Natural killer cell (primary cell): ENCODE results near the gene DDX18. TPM values are rescaled to one million over a fixed set of nuclear protein-coding genes. Genes with fewer than 3 reads are reported as not detected.

Source experiments
- ATAC-seq, 3 donors: fragments of 150-1000 bp in 2 of 3; fragments of 200-7000 bp in 1 of 3; cut with Tn5 transposase; 1 replicate in 1 of 3; 2 replicates in 2 of 3; pipeline ENCODE4 v1.10.0; 2021; ENCODE audit warnings: mild to moderate bottlenecking in 2 of 3, moderate library complexity in 2 of 3
- DNase-seq, 2 donors: peaks; one replicate each; pipeline versions ENCODE4 v3.0.0 to v3.0.0-alpha.2; 2013 to 2021; ENCODE audit warnings: mixed read lengths in 1 of 2
- H3K27ac ChIP-seq: one replicate; pipeline ENCODE4 v1.5.1; 2013; ENCODE audit warnings: mild to moderate bottlenecking, low read length
- H3K27me3 ChIP-seq: one replicate; pipeline ENCODE4 v1.6.1; 2013; ENCODE audit warnings: low read length; ENCODE audit not compliant: control insufficient read depth, insufficient read depth
- H3K36me3 ChIP-seq: one replicate; pipeline ENCODE4 v1.6.1; 2013; ENCODE audit warnings: low read length; ENCODE audit not compliant: control insufficient read depth, insufficient read depth
- H3K4me1 ChIP-seq: one replicate; pipeline ENCODE4 v1.6.1; 2013; ENCODE audit warnings: low read length; ENCODE audit not compliant: control insufficient read depth, insufficient read depth
- H3K4me3 ChIP-seq: one replicate; pipeline ENCODE4 v1.5.1; 2013; ENCODE audit warnings: low read length
- H3K9me3 ChIP-seq: one replicate; pipeline ENCODE4 v1.6.1; 2013; ENCODE audit warnings: low read length; ENCODE audit not compliant: control insufficient read depth, insufficient read depth
- H3K27ac Mint-ChIP-seq, 2 donors: one replicate each; pipeline ENCODE4 v1.8.0; 2022; ENCODE audit warnings: mild to moderate bottlenecking in 2 of 2, mixed read lengths in 2 of 2, moderate library complexity in 1 of 2
- H3K27me3 Mint-ChIP-seq, 2 donors: one replicate each; pipeline ENCODE4 v1.8.0; 2022; ENCODE audit warnings: low read depth in 2 of 2, mixed read lengths in 2 of 2
- H3K36me3 Mint-ChIP-seq: one replicate; pipeline ENCODE4 v1.8.0; 2022; ENCODE audit warnings: mixed read lengths
- H3K4me1 Mint-ChIP-seq, 2 donors: one replicate each; pipeline ENCODE4 v1.8.0; 2022; ENCODE audit warnings: mixed read lengths in 2 of 2
- H3K4me3 Mint-ChIP-seq: one replicate; pipeline ENCODE4 v1.8.0; 2022; ENCODE audit warnings: mild to moderate bottlenecking, moderate library complexity, mixed read lengths
- H3K9me3 Mint-ChIP-seq, 2 donors: one replicate each; pipeline ENCODE4 v1.8.0; 2022; ENCODE audit warnings: mixed read lengths in 2 of 2
- WGBS: methylation state at CpG from one replicate; pipeline ENCODE4 v1.1.7; 2013; ENCODE audit warnings: missing lambda C conversion rate; ENCODE audit not compliant: insufficient coverage; 5-methylcytosine and 5-hydroxymethylcytosine counted together
- intact Hi-C: fragments of 100-400 bp; cut with micrococcal nuclease; formaldehyde crosslinking; loops from one replicate; pipeline ENCODE4 v1.14.2; 2022
- total RNA-seq, 4 donors: library from RNA; stranded (reverse); fragments of 120-200 nt in 1 of 4; gene quantifications; one replicate each; pipeline versions ENCODE4 v1.2.3 to v1.2.4, GENCODE V29; 2013 to 2022
- TF ChIP-seq, protein P1 (sequence below): fragments of 200-600 bp; IDR thresholded peaks from one replicate; pipeline ENCODE4 v1.8.0; 2022; ENCODE audit warnings: antibody characterized with exemption

The DDX18 gene
- total RNA-seq, 3 donors from 2014 or later (not counting 1 experiment from before 2014, with no cell fraction given): 65.2 to 68.6 (median 67.8) TPM

DNA sequence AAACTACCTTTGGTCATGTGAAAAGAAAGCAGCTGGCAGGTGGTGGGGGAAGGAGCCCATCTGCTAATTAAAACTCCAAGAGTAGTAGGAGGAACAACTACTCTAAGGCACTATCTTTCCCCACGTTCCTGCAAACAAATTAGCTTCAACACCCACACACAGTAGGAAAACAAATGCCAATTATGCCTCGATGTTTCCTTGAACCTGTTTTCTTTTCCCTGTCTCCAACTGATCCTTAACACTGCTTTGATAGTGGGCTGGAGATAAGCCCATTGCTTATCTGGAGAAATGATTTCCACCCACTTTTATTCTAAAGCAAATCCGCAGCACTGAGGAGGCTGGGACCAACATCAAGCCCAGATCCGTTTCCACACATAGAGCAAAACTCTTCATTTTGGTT, 36.0 kb downstream of the DDX18 start:
- Mint-ChIP-seq H3K9me3 (no peaks in the 10 kb centered on the region), H3K36me3 (no peaks in the 10 kb centered on the region), H3K4me1 (no peaks in the 10 kb centered on the region), H3K27me3 (peaks cover 27 to 68% of the 10 kb centered on the region in 2 donors), H3K4me3 (no peak overlapping the region), H3K27ac (no peak overlapping the region)
- H3K27ac ChIP-seq: no peak overlapping the region
- TF ChIP-seq, protein P1, sequence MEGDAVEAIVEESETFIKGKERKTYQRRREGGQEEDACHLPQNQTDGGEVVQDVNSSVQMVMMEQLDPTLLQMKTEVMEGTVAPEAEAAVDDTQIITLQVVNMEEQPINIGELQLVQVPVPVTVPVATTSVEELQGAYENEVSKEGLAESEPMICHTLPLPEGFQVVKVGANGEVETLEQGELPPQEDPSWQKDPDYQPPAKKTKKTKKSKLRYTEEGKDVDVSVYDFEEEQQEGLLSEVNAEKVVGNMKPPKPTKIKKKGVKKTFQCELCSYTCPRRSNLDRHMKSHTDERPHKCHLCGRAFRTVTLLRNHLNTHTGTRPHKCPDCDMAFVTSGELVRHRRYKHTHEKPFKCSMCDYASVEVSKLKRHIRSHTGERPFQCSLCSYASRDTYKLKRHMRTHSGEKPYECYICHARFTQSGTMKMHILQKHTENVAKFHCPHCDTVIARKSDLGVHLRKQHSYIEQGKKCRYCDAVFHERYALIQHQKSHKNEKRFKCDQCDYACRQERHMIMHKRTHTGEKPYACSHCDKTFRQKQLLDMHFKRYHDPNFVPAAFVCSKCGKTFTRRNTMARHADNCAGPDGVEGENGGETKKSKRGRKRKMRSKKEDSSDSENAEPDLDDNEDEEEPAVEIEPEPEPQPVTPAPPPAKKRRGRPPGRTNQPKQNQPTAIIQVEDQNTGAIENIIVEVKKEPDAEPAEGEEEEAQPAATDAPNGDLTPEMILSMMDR: no peak
- H3K4me3 ChIP-seq: no peak overlapping the region
- no peaks in the 10 kb centered on the region for H3K9me3 ChIP-seq
- intact Hi-C loops: no loop called here
- DNase-seq (no peak), ATAC-seq (no peak)
- peaks cover 10% of the 10 kb centered on the region for H3K27me3 ChIP-seq
- no peaks in the 10 kb centered on the region for H3K4me1 ChIP-seq
- WGBS: 0% methylated on average over 2 of the region's 4 CpGs
- H3K36me3 ChIP-seq: no peaks in the 10 kb centered on the region

DNA sequence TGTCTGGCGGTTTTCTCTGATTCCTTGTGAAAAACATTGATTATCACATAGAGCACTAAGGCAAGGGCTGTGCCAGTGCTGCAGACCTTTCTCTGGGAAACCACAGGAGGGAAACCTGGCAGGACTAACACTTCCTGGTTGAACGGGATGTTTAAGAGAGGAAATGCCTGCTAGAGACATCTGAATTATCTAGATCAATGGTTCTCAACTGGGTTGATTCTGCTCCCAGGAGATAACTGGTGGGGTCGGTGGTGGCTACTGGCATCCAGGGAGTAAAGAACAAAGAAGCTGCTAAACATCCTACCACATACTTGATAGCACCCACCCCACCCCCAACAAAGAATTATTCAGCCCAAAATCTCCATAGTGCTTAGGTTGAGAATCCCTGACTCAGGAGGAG, 37.5 kb downstream of the DDX18 start:
- Histone ChIP-seq H3K27me3 (peaks cover 8% of the 10 kb centered on the region), H3K4me3 (no peak overlapping the region), H3K27ac (no peak overlapping the region), H3K4me1 (no peaks in the 10 kb centered on the region), H3K9me3 (no peaks in the 10 kb centered on the region), H3K36me3 (no peaks in the 10 kb centered on the region)
- Mint-ChIP-seq H3K36me3 (no peaks in the 10 kb centered on the region), H3K4me3 (no peak overlapping the region), H3K4me1 (no peaks in the 10 kb centered on the region), H3K9me3 (no peaks in the 10 kb centered on the region), H3K27me3 (peaks cover 29 to 72% of the 10 kb centered on the region in 2 donors), H3K27ac (no peak overlapping the region)
- DNase-seq (no peak), ATAC-seq (no peak)
- TF ChIP-seq, protein P1: no peak
- intact Hi-C loops: no loop called here
- 25% methylated on average over 3 of the region's 3 CpGs for WGBS

DNA sequence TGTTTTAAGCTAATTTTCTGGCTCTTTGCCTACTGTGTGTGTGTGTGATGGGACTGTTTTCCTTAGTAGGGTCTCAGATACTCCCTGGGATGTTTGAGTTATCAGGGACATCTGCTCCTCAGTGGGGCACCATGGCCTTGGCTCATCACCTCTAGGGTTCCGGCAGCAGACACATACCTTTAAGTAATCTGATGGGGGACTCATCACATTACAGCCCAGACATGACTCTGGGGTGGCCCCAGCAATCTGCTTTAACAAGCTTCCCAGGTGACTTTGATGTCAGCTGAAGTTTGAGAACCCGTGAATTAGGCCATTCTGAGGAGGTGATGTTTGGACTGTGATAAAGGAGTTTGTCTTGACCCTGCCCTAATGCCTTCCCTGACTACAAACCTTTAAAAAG, 38.8 kb downstream of the DDX18 start:
- Histone ChIP-seq H3K9me3 (no peaks in the 10 kb centered on the region), H3K27ac (no peak overlapping the region), H3K27me3 (peaks cover 8% of the 10 kb centered on the region), H3K36me3 (no peaks in the 10 kb centered on the region), H3K4me3 (no peak overlapping the region), H3K4me1 (no peaks in the 10 kb centered on the region)
- intact Hi-C loops: no loop called here
- ATAC-seq (no peak), DNase-seq (no peak)
- Mint-ChIP-seq H3K27ac (no peak overlapping the region), H3K4me3 (no peak overlapping the region), H3K9me3 (no peaks in the 10 kb centered on the region), H3K36me3 (no peaks in the 10 kb centered on the region), H3K4me1 (no peaks in the 10 kb centered on the region), H3K27me3 (peaks cover 29 to 78% of the 10 kb centered on the region in 2 donors)
- TF ChIP-seq, protein P1: no peak
- WGBS: 100% methylated on average over 2 of the region's 2 CpGs

DNA sequence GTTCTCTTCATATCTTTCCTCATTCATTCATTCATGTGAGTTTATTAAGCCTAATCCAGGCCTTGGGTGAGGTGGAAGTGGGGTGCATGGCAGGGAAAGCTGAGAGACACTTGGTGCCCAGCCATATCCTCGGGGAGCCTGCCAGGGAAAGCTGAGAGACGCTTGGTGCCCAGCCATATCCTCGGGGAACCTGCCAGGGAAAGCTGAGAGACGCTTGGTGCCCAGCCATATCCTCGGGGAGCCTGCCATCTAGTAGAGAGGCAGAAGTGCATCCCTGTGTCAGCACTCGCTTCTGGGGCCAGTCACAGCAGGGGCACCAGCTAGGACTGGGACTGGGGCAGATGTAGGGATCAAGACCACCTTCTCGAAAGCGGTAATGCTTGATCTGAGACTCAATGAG, 39.4 kb downstream of the DDX18 start:
- no peaks in the 10 kb centered on the region for H3K36me3 ChIP-seq
- TF ChIP-seq, protein P1: no peak
- DNase-seq (no peak), ATAC-seq (no peak)
- no peaks in the 10 kb centered on the region for H3K9me3 ChIP-seq
- 74% methylated on average over 8 of the region's 8 CpGs for WGBS
- no peaks in the 10 kb centered on the region for H3K4me1 ChIP-seq
- peaks cover 8% of the 10 kb centered on the region for H3K27me3 ChIP-seq
- intact Hi-C loops: no loop called here
- H3K27me3 Mint-ChIP-seq: peaks cover 30 to 77% of the 10 kb centered on the region in 2 donors
- no peak overlapping the region for H3K4me3 Mint-ChIP-seq
- H3K27ac ChIP-seq: no peak overlapping the region
- no peaks in the 10 kb centered on the region for H3K4me1 Mint-ChIP-seq
- no peaks in the 10 kb centered on the region for H3K36me3 Mint-ChIP-seq
- H3K9me3 Mint-ChIP-seq: no peaks in the 10 kb centered on the region
- H3K27ac Mint-ChIP-seq: no peak overlapping the region
- H3K4me3 ChIP-seq: no peak overlapping the region
